HG03378 (cell line): ENCODE results near the gene NOLC1.

ENCODE experiments used
- ATAC-seq: cut with Tn5 transposase; IDR thresholded peaks from one replicate; pipeline ENCODE4 v1.9.1; 2021; ENCODE audit warnings: mild to moderate bottlenecking, moderate library complexity; ENCODE audit not compliant: unreplicated experiment

Gene NOLC1

DNA sequence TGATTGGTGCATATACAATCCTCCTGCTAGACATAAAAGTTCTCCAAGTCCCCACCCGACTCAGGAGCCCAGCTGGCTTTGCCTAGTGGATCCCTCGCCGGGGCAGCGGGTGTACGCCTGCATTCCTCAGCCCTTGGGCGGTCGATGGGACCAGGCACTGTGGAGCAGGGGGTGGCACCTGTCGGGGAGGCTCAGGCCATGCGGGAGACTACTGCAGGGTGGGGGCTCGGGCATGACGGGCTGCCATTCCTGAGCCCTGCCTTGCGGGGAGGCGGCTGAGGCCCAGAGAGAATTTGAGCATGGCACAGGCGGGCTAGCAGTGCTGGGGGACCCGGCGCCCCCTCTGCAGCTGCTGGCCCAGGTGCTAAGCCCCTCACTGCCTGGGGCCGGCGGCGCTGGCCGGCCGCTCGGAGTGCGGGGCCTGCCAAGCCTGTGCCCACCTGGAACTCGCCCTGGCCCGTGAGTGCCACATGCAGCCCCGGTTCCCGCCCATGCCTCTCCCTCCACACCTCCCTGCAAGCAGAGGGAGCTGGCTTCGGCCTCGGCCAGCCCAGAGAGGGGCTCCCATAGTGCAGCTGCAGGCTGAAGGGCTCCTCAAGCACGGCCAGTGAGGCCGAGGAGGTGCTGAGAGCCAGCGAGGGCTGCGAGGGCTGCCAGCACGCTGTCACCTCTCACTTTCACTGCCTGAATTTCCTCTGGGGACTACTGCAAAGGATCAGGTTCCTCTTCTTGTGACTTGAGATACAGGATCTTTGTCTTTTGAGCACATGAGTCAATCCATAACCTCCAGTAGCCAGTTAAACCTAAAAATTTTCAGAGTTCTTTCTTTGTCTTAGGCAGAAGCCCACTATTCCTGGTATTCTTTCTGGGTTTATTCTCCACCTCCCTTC lies 48.8 kb downstream of the NOLC1 start:
- no peak for ATAC-seq

DNA sequence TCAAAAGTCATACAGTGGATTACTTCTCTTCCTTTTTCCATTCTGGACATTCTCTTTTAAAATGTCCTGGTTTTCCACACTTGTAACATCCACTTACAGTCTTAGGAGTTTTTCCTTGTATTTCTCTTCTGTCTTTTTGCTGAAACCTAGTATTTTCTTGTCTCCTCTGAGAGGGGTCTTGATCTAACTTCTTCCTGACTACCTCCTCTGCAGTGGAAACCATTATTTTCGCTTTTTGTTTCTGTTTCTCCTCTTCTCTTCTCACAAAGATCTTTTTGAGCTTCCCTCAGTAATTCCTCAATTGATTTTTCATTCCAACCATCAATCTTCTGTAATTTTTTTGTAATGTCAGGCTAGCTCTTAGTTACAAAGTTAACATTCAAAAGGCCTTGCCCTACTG lies 50.2 kb downstream of the NOLC1 start:
- no peak for ATAC-seq

DNA sequence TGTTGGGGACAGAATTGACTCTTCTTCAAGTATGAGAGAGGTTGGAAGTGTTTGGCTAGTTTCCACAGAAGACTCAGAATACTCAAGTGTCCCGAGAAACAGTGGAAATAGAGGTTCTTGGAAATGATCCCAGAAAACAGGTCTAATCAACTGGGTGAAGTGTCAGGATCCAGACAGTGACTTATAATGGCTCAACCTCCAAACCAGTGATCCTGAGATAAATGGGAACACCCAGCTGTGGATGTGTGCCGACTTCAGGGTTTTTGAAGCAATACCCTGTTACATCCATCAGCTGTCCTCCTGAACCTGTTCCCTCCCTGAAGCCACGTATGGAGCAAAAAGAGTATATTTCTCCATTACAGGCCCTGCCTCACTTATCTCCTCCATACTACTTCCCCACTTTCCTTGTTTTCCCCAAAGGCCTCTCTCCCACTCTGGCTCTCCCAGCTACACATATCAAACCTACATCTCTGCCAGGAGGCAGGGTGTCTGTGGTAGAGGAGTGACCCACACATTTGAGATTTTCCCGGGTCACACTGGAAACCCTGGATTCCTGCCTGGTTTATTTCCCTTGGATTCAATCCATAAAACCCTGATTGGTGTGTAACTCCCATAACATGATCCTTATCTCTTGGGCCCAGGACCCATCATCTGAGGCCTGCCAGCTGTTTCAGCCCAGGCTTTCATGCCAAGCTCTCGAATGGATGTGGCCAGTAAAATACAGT lies 56.3 kb downstream of the NOLC1 start:
- no peak for ATAC-seq

DNA sequence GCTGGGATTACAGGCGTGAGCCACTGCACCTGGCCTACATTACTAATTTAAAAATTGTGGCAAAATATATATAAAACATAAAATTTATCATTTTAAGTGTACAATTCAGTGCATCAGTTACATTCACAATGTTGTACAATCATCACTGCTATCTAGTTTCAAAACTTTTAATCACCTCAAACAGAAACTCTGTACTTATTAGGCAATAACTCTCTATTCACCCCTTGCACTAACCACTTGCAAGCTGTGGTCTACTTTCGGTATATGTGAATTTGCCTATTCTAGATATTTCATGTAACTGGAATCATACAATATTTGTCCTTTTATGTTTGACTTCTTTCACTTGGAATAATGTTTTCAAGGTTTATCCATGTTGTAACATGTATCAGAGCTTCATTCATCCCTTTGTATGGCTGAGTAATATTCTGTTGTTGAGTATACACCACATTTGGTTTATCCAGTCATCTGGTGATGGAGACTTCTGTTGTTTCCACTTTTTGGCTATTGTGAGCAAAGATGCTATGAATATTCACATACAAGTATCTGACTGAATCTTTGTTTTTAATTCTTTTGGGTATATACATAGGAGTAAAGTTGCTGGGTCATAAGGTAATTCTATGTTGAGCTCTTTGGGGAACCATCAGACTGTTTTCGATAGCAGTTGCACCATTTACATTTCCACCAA lies 59.6 kb downstream of the NOLC1 start:
- ATAC-seq = no peak
